IMR-90 (cell line): ENCODE data around the gene ACAP2.

Source experiments
- BHLHE40 ChIP-seq: fragments of 150-350 bp; IDR thresholded peaks from 2 replicates; pipeline ENCODE4 v1.6.1; 2016; ENCODE audit warnings: mild to moderate bottlenecking, low read depth, low read length
- MAFK ChIP-seq: IDR thresholded peaks from 2 replicates; pipeline ENCODE4 v1.6.1; 2012; ENCODE audit warnings: low read depth, low read length, improper control_type of control experiment
- MXI1 ChIP-seq: IDR thresholded peaks from 2 replicates; pipeline ENCODE4 v1.6.1; 2012; ENCODE audit warnings: low read depth, mild to moderate bottlenecking, low read length, moderate library complexity, borderline replicate concordance
- POLR2A ChIP-seq: IDR thresholded peaks from 2 replicates; pipeline ENCODE4 v1.6.1; 2012; ENCODE audit warnings: mild to moderate bottlenecking, low read depth, low read length
- RAD21 ChIP-seq: IDR thresholded peaks from 2 replicates; pipeline ENCODE4 v1.6.1; 2012; ENCODE audit warnings: low read length, improper control_type of control experiment
- RFX5 ChIP-seq: IDR thresholded peaks from 2 replicates; pipeline ENCODE4 v1.8.0; 2012; ENCODE audit warnings: low read depth, mild to moderate bottlenecking, low read length, moderate library complexity
- SMC3 ChIP-seq: fragments of 150-350 bp; IDR thresholded peaks from 2 replicates; pipeline ENCODE4 v1.6.1; 2016; ENCODE audit warnings: low read depth, mild to moderate bottlenecking, antibody characterized with exemption, low read length, moderate library complexity
- USF2 ChIP-seq: fragments of 150-350 bp; IDR thresholded peaks from 2 replicates; pipeline ENCODE4 v1.6.1; 2017; ENCODE audit warnings: mild to moderate bottlenecking, antibody characterized with exemption, low read length, low read depth
- TF ChIP-seq, protein P1 (sequence below): conservative IDR thresholded peaks from 2 replicates; pipeline ENCODE4 v1.5.1; 2012; ENCODE audit warnings: mild to moderate bottlenecking, low read depth, low read length, improper control_type of control experiment
- TF ChIP-seq, protein P2 (sequence below): fragments of 150-350 bp; IDR thresholded peaks from 2 replicates; pipeline ENCODE4 v1.6.1; 2016; ENCODE audit warnings: low read depth, mild to moderate bottlenecking, low read length, moderate library complexity, borderline replicate concordance

DNA sequence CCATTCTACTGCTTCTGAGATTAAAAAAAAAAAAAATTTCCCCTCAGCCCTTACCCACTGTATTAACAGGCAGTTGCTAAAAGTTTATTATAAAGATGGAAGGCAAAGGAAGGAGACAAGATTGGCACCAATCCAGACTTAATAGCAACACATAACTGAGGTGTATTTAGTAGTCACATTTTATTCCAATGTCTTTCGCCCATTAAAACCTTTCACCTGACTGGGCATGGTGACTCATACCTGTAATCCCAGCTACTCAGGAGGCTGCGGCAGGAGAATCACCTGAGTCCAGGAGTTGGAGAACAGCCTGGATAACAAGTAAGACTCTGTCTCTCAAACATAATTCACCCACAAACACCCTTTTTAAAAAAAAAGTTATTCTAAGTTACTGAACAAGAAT is 4.4 kb downstream of the ACAP2 start:
- TF ChIP-seq MAFK = no peak
- TF ChIP-seq, protein P1, sequence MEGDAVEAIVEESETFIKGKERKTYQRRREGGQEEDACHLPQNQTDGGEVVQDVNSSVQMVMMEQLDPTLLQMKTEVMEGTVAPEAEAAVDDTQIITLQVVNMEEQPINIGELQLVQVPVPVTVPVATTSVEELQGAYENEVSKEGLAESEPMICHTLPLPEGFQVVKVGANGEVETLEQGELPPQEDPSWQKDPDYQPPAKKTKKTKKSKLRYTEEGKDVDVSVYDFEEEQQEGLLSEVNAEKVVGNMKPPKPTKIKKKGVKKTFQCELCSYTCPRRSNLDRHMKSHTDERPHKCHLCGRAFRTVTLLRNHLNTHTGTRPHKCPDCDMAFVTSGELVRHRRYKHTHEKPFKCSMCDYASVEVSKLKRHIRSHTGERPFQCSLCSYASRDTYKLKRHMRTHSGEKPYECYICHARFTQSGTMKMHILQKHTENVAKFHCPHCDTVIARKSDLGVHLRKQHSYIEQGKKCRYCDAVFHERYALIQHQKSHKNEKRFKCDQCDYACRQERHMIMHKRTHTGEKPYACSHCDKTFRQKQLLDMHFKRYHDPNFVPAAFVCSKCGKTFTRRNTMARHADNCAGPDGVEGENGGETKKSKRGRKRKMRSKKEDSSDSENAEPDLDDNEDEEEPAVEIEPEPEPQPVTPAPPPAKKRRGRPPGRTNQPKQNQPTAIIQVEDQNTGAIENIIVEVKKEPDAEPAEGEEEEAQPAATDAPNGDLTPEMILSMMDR = no peak
- TF ChIP-seq MXI1 = no peak
- TF ChIP-seq SMC3 = no peak
- TF ChIP-seq, protein P2, sequence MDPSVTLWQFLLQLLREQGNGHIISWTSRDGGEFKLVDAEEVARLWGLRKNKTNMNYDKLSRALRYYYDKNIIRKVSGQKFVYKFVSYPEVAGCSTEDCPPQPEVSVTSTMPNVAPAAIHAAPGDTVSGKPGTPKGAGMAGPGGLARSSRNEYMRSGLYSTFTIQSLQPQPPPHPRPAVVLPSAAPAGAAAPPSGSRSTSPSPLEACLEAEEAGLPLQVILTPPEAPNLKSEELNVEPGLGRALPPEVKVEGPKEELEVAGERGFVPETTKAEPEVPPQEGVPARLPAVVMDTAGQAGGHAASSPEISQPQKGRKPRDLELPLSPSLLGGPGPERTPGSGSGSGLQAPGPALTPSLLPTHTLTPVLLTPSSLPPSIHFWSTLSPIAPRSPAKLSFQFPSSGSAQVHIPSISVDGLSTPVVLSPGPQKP = no peak
- no peak for TF ChIP-seq RAD21
- no peak for TF ChIP-seq POLR2A
- no peak for TF ChIP-seq BHLHE40
- TF ChIP-seq RFX5 = no peak
- TF ChIP-seq USF2 = no peak
